Measurements from ENCODE around the gene LIX1. TPM values are rescaled to one million over a fixed set of nuclear protein-coding genes. Genes with fewer than 3 reads are reported as not detected.
A peak's percentile ranks its signal among the peaks of the same experiment; 100 is the strongest.
"Not testable (repeated sequence)": the region's sequence is repeated elsewhere in the genome, so short reads cannot be mapped to it uniquely, and the experiment has no call there.

The LIX1 gene
- total RNA-seq, 1 experiment from 2014 or later: not detected

DNA sequence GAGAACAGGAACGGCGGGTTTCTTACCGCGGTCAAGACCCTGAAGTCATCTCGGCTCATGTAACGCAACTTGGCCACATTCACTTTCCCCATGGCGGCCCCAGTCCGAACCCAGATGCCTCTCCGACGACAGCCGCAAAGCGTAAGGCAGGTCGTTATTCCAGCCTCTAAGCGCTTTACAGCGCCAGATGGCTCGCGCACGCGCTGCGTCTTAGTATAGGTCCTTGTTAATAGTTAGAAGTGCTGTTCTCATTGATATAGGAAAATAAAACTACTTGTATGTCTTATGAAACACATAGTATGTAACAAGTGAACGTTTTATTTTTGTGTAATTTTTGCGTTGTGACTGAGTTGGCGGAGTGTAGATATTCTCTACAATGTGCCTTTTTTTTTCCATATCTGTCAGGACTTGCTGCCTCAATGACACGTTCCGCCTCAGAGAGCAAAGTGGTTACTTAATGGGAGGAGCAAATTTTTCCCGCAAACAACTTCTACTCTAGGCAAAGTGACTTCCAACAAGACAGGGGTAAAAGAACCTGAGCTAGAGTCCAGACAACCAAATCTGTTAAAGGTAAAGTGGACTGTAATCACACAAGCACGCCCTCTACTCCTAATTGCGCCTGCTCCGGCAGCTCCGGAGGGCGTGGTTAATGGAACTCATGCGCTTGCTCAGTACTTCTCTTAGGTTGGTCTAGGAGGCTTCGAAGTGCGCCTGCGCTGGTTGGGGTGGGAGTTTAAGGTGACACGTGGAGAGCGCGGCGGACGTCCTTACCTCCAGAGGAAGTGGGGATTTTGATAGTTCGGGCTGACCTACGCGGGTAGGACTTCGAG, 40.9 kb upstream of the LIX1 start, which contains the start of gene RIOK2:
RIOK2 (minus strand) TSS at position 148 of the 830 bp plus-strand sequence; CDS start at position 92, 56 bp downstream.
- peak; percentile 95 for DNase-seq
- peaks cover 34% of the 10 kb centered on the region for H3K4me1 Mint-ChIP-seq (ENCODE audit: low read depth, unreplicated experiment)
- CTCF ChIA-PET: interaction anchor here (0.6 kb wide), 1 partner anchor 1722 kb away, joined by 3 read pairs; no protein-coding TSS in a partner anchor
- peak within 1 kb of the TSS; percentile 75 for H3K4me3 Mint-ChIP-seq (ENCODE audit: low read depth, unreplicated experiment)
- intact Hi-C loops (cut with micrococcal nuclease; ENCODE audit: unreplicated experiment): loop anchor here (2.0 to 5.0 kb wide), 3 partner anchors 39 to 1589 kb away; partner anchors contain the start of gene RGMB
- BruUV-seq (replicated peaks): no TSS peak
- H3K36me3 Mint-ChIP-seq (ENCODE audit: insufficient read depth, unreplicated experiment): peaks cover 32% of the 10 kb centered on the region
- H3K27ac Mint-ChIP-seq (ENCODE audit: unreplicated experiment): peak within 1 kb of the TSS; percentile 97
- no peak for TF ChIP-seq CTCF (IDR thresholded peaks at IDR 0.05; ENCODE audit: unreplicated experiment)
- no peaks in the 10 kb centered on the region for H3K27me3 Mint-ChIP-seq (ENCODE audit: unreplicated experiment)
- H3K9me3 Mint-ChIP-seq (ENCODE audit: low read depth, unreplicated experiment): peaks cover 2% of the 10 kb centered on the region

DNA sequence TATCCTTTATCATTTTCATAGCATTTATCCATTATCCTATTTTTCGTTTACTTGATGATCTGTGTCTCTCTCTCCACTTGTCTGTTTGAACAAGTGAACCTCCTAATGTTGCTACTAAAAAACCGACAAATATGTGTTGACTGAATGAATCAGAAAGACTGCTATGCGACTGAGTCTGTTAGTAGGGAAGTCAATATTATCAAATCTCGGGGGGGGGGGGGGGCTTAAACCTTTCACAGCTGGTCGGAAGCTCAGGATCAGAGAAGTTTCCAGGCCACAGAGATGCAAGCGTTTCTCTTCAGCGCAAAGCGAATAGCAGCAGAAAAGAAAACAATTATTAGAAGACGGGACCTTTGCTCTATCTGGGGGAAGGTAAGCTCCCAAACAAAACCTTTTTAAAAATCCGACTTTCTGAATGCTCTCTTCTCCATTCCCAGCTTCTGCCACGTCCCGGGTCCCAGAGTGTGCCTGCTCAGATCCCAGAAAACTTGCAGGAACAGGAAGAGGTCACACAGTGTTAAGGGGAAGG, 40.2 kb upstream of the LIX1 start:
- no peak for TF ChIP-seq CTCF (IDR thresholded peaks at IDR 0.05; ENCODE audit: unreplicated experiment)
- CTCF ChIA-PET: interaction anchor here (0.6 kb wide), 1 partner anchor 1723 kb away, joined by 3 read pairs; no protein-coding TSS in a partner anchor
- Mint-ChIP-seq H3K27ac (ENCODE audit: unreplicated experiment) (peak overlapping the region; percentile 97), H3K27me3 (ENCODE audit: unreplicated experiment) (no peaks in the 10 kb centered on the region), H3K9me3 (ENCODE audit: low read depth, unreplicated experiment) (peaks cover 2% of the 10 kb centered on the region), H3K4me3 (ENCODE audit: low read depth, unreplicated experiment) (peak overlapping the region; percentile 75), H3K36me3 (ENCODE audit: insufficient read depth, unreplicated experiment) (peaks cover 32% of the 10 kb centered on the region), H3K4me1 (ENCODE audit: low read depth, unreplicated experiment) (peaks cover 34% of the 10 kb centered on the region)
- intact Hi-C loops (cut with micrococcal nuclease; ENCODE audit: unreplicated experiment): loop anchor here (2.0 to 5.0 kb wide), 3 partner anchors 40 to 1590 kb away; partner anchors contain the start of gene RGMB
- BruUV-seq (replicated peaks): TSS peak; percentile 88
- no peak for DNase-seq

GRCh38 chr5:97181856-97182545, 39.6 kb upstream of the LIX1 start:
- intact Hi-C loops (cut with micrococcal nuclease; ENCODE audit: unreplicated experiment): loop anchor here (2.0 to 5.0 kb wide), 3 partner anchors 40 to 1591 kb away; partner anchors contain the start of gene RGMB
- TF ChIP-seq CTCF (IDR thresholded peaks at IDR 0.05; ENCODE audit: unreplicated experiment): no peak
- peaks cover 32% of the 10 kb centered on the region for H3K36me3 Mint-ChIP-seq (ENCODE audit: insufficient read depth, unreplicated experiment)
- peaks cover 2% of the 10 kb centered on the region for H3K9me3 Mint-ChIP-seq (ENCODE audit: low read depth, unreplicated experiment)
- CTCF ChIA-PET: no interaction called here
- DNase-seq: no peak
- H3K27ac Mint-ChIP-seq (ENCODE audit: unreplicated experiment): peak overlapping the region; percentile 97
- H3K27me3 Mint-ChIP-seq (ENCODE audit: unreplicated experiment): no peaks in the 10 kb centered on the region
- no TSS peak for BruUV-seq (replicated peaks)
- H3K4me1 Mint-ChIP-seq (ENCODE audit: low read depth, unreplicated experiment): peaks cover 34% of the 10 kb centered on the region
- peak overlapping the region; percentile 75 for H3K4me3 Mint-ChIP-seq (ENCODE audit: low read depth, unreplicated experiment)

- peaks cover 32% of the 10 kb centered on the region for H3K36me3 Mint-ChIP-seq (ENCODE audit: insufficient read depth, unreplicated experiment)
Measured at GRCh38 chr5:97179457-97179856, 37.0 kb upstream of the LIX1 start.

More at GRCh38 chr5:97179457-97179856, 37.0 kb upstream of the LIX1 start:
- peaks cover 30% of the 10 kb centered on the region for H3K4me1 Mint-ChIP-seq (ENCODE audit: low read depth, unreplicated experiment)
- CTCF ChIA-PET; H3K27ac Mint-ChIP-seq (ENCODE audit: unreplicated experiment); DNase-seq; H3K4me3 Mint-ChIP-seq (ENCODE audit: low read depth, unreplicated experiment); BruUV-seq (replicated peaks); H3K27me3 Mint-ChIP-seq (ENCODE audit: unreplicated experiment); H3K9me3 Mint-ChIP-seq (ENCODE audit: low read depth, unreplicated experiment); intact Hi-C loops (cut with micrococcal nuclease; ENCODE audit: unreplicated experiment): not testable (repeated sequence)
